ENCODE data around the gene EPHA8. TPM values are rescaled to one million over a fixed set of nuclear protein-coding genes. Genes with fewer than 3 reads are reported as not detected.

EPHA8 gene
- polyA plus RNA-seq, 1 of the 3 experiments (the other 2 are of a cell fraction): 0.02 TPM

- POLR2A ChIA-PET: no interaction called here
- CTCF ChIA-PET: interaction anchor here (1.2 to 1.7 kb wide), 4 partner anchors 10 to 97 kb away, joined by 3 to 10 read pairs (median 5); partner anchors contain the start of gene C1QA
- H3K9me2 ChIP-seq: no peaks in the 10 kb centered on the region
- peaks cover 10% of the 10 kb centered on the region; the same call in 1 of the 2 replicates for H3K27me3 ChIP-seq (ENCODE audit: insufficient read depth)
- no peak overlapping the region for H3K9ac ChIP-seq
- no peak overlapping the region for H2AFZ ChIP-seq (ENCODE audit: low read depth)
- 64% methylated on average over 6 of the region's 6 CpGs for WGBS (ENCODE audit: low lambda C conversion rate)
- H3K4me3 ChIP-seq (ENCODE audit: low read depth in 2 of 2, low read length in 1 of 2): no peak overlapping the region
- no peaks in the 10 kb centered on the region; a peak in 1 of 4 replicates for H3K4me1 ChIP-seq (ENCODE audit: control insufficient read depth in 1 of 2, insufficient read depth in 2 of 2, low read depth in 1 of 2, low read length in 1 of 2)
- TF ChIP-seq EZH2phosphoT487 (IDR thresholded peaks at IDR 0.05; ENCODE audit: borderline replicate concordance, low read depth) (no peak), CHD2 (IDR thresholded peaks at IDR 0.05; ENCODE audit: low read length, partially characterized antibody) (no peak), IRF3 (IDR thresholded peaks at IDR 0.05; ENCODE audit: low read depth, low read length) (no peak), GABPA (IDR thresholded peaks at IDR 0.05; ENCODE audit: low read depth) (no peak), USF1 (IDR thresholded peaks at IDR 0.05; ENCODE audit: borderline replicate concordance, low read depth) (no peak), TAF1 (IDR thresholded peaks at IDR 0.05; ENCODE audit: borderline replicate concordance, low read depth, low read length) (no peak), RFX5 (IDR thresholded peaks at IDR 0.05; ENCODE audit: low read length) (no peak), FOXJ3 (CRISPR knock-in tag; IDR thresholded peaks at IDR 0.05) (no peak), RCOR1 (IDR thresholded peaks at IDR 0.05; ENCODE audit: low read length) (no peak), YY1 (IDR thresholded peaks at IDR 0.05; ENCODE audit: low read depth) (no peak), MEF2A (IDR thresholded peaks at IDR 0.05; ENCODE audit: borderline replicate concordance, low read depth) (no peak), FOXM1 (IDR thresholded peaks at IDR 0.05; ENCODE audit: low read depth) (no peak), RXRA (IDR thresholded peaks at IDR 0.05; ENCODE audit: borderline replicate concordance, low read depth) (no peak), USF2 (IDR thresholded peaks at IDR 0.05; ENCODE audit: borderline replicate concordance, low read depth, low read length) (no peak), NFIC (IDR thresholded peaks at IDR 0.05; ENCODE audit: borderline replicate concordance) (no peak), MAX (IDR thresholded peaks at IDR 0.05; ENCODE audit: low read depth) (no peak)
- no peak overlapping the region for H3K4me2 ChIP-seq
- H3K27ac ChIP-seq (ENCODE audit: low read depth in 2 of 2, low read length in 1 of 2): no peak overlapping the region
- no peak for DNase-seq
- no peaks in the 10 kb centered on the region for H3K9me3 ChIP-seq
- no peaks in the 10 kb centered on the region for H4K20me1 ChIP-seq (ENCODE audit: insufficient read depth)
- no peaks in the 10 kb centered on the region for H3K36me3 ChIP-seq (replicated peaks in 1 of 2; ENCODE audit: control insufficient read depth in 1 of 2, insufficient read depth in 2 of 2, low read length in 1 of 2)
- H3F3A ChIP-seq (replicated peaks; ENCODE audit: insufficient read depth): no peaks in the 10 kb centered on the region
- no peaks in the 10 kb centered on the region for H3K79me2 ChIP-seq (ENCODE audit: insufficient read depth)
Measured at GRCh38 chr1:22543679-22544078, 19.6 kb upstream of the EPHA8 start.

Measured in SK-N-SH (cell line).